Fibroblast of the aortic adventitia (primary cell): Measurements from ENCODE around the gene PTPN22. TPM values are rescaled to one million over a fixed set of nuclear protein-coding genes. Genes with fewer than 3 reads are reported as not detected.

ENCODE experiments used
- DNase-seq: peaks from one replicate; pipeline ENCODE4 v3.0.0-alpha.2; 2010; ENCODE audit warnings: low read depth
- H3K4me3 ChIP-seq: 2 replicates; pipeline ENCODE4 v1.5.1; 2011; ENCODE audit warnings: low read depth, mild to moderate bottlenecking, control low read depth, low read length, moderate library complexity
- total RNA-seq: library from RNA; depleted of rRNA; stranded (reverse); fragments of >200 nt; gene quantifications from 2 replicates; pipeline ENCODE4 v1.2.3, GENCODE V29; 2012; ENCODE audit warnings: low replicate concordance
- TF ChIP-seq, protein P1 (sequence below): IDR thresholded peaks from 2 replicates; pipeline ENCODE4 v1.5.1; 2011; ENCODE audit warnings: mild to moderate bottlenecking, low read length, control low read depth, inconsistent platforms; ENCODE audit not compliant: insufficient read depth

The PTPN22 gene
- total RNA-seq, 1 donor, result 0.99 TPM

DNA sequence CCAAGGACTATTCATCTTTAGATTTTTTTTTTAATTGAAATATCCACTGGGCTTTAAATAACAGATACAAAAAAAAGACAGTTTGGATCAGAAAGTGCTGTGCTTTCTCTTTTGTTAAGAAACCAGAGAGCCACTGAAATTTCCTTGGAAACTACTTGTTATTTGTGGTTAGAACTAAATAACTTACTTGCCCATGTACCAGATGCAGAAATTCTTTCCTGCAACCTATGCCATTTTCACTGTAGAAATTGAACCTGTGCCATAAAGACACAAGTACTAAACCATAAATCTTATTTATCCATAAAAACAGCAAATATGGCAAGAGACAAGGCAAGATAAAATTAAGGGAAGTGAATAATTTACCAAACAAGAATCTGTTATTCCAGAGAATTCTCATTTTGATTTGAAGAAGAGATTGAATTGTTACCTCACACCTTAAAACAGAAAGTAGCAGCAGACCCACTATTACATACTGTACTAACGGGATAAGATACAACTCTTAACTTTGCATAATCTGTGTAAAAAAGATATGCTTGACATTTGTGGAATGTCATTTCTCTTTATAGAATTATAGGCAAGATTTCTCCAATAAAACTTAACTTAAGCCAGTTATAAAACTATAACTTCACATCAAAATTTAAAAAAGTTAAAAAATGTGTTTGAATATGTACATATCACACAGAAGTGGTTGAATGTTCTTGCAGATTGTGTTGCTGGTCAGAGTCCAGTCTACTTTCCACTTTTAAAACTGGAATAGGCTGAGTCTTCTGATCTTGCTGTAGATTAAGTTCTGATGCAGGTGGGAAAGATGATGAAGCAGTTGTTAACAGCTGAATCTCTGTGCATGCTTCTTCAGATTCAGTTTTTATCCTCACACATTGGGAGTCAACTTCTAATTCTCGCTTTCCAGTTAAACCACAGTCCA lies 105.9 kb downstream of the PTPN22 start:
- TF ChIP-seq, protein P1, sequence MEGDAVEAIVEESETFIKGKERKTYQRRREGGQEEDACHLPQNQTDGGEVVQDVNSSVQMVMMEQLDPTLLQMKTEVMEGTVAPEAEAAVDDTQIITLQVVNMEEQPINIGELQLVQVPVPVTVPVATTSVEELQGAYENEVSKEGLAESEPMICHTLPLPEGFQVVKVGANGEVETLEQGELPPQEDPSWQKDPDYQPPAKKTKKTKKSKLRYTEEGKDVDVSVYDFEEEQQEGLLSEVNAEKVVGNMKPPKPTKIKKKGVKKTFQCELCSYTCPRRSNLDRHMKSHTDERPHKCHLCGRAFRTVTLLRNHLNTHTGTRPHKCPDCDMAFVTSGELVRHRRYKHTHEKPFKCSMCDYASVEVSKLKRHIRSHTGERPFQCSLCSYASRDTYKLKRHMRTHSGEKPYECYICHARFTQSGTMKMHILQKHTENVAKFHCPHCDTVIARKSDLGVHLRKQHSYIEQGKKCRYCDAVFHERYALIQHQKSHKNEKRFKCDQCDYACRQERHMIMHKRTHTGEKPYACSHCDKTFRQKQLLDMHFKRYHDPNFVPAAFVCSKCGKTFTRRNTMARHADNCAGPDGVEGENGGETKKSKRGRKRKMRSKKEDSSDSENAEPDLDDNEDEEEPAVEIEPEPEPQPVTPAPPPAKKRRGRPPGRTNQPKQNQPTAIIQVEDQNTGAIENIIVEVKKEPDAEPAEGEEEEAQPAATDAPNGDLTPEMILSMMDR, result no peak
- DNase-seq, result peak; percentile 41
- H3K4me3 ChIP-seq, result no peak overlapping the region

Other genes with a start within 250 kb of the PTPN22 start
- 36.3 and 59.4 TPM in 2 replicates for gene PHTF1, start 112.2 kb downstream of the PTPN22 start, total RNA-seq
- 9.2 and 23.7 TPM in 2 replicates for gene RSBN1, start 59.2 kb downstream of the PTPN22 start, total RNA-seq
- gene BCL2L15, start 15.9 kb upstream of the PTPN22 start, total RNA-seq, result 0.18 TPM in 1 of 2 replicates, not detected in the other
- gene AP4B1, start 33.1 kb upstream of the PTPN22 start, total RNA-seq, result 10.9 and 15.4 TPM in 2 replicates
- 2.5 and 14.1 TPM in 2 replicates for gene DCLRE1B, start 33.6 kb upstream of the PTPN22 start, total RNA-seq
- gene HIPK1, start 57.6 kb upstream of the PTPN22 start, total RNA-seq, result 17.2 and 38.2 TPM in 2 replicates
- gene OLFML3, start 107.8 kb upstream of the PTPN22 start, total RNA-seq, result 135 and 212 TPM in 2 replicates